Common myeloid progenitor, CD34-positive (primary cell): ENCODE results near the gene MYH6.
A peak's percentile ranks its signal among the peaks of the same experiment; 100 is the strongest.
"Not testable (repeated sequence)": the region's sequence is repeated elsewhere in the genome, so short reads cannot be mapped to it uniquely, and the experiment has no call there.

Experiments used
- CTCF ChIA-PET: fragments of 350-600 bp; sonication (Branson Sonifier 250); formaldehyde crosslinking; loops from one replicate; lab custom pipeline; 2021; ENCODE audit warnings: antibody characterized with exemption; lab: Charles Lee
- POLR2A ChIA-PET: fragments of 350-600 bp; sonication (Branson Sonifier 250); formaldehyde crosslinking; loops from one replicate; lab custom pipeline; 2021; ENCODE audit warnings: antibody characterized with exemption; lab: Charles Lee
- DNase-seq, 3 donors: peaks; one replicate each; pipeline versions ENCODE4 v3.0.0 to v3.0.0-alpha.2; 2013
- H3K27ac ChIP-seq, 2 experiments: 1 replicate in 1 of 2; 2 replicates in 1 of 2; pipeline ENCODE4 v1.7.0; 2013; ENCODE audit warnings: inconsistent platforms in 2 of 2, low read length in 2 of 2, mild to moderate bottlenecking in 2 of 2, low read depth in 1 of 2, moderate library complexity in 1 of 2; ENCODE audit not compliant: severe bottlenecking in 2 of 2, insufficient read depth in 1 of 2, poor library complexity in 1 of 2
- H3K27me3 ChIP-seq, 5 experiments: replicated peaks in 2 of 5; 1 replicate in 3 of 5; 2 replicates in 2 of 5; pipeline versions ENCODE4 v1.6.1 to v1.7.0; 2013; ENCODE audit warnings: low read length in 4 of 5, mild to moderate bottlenecking in 2 of 5, moderate library complexity in 2 of 5, inconsistent platforms in 1 of 5; ENCODE audit not compliant: insufficient read depth in 5 of 5, control insufficient read depth in 4 of 5
- H3K36me3 ChIP-seq, 4 experiments: 1 replicate in 2 of 4; 2 replicates in 2 of 4; pipeline versions ENCODE4 v1.6.1 to v1.7.0; 2013; ENCODE audit warnings: low read length in 3 of 4, control low read depth in 1 of 4, mild to moderate bottlenecking in 1 of 4; ENCODE audit not compliant: control insufficient read depth in 4 of 4, insufficient read depth in 4 of 4
- H3K4me1 ChIP-seq, 4 experiments: 1 replicate in 3 of 4; 2 replicates in 1 of 4; pipeline versions ENCODE4 v1.6.1 to v1.7.1; 2013; ENCODE audit warnings: low read length in 3 of 4, mild to moderate bottlenecking in 3 of 4, control low read depth in 1 of 4, inconsistent platforms in 1 of 4, moderate library complexity in 1 of 4; ENCODE audit not compliant: control insufficient read depth in 4 of 4, insufficient read depth in 4 of 4; ENCODE audit errors: control extremely low read depth in 1 of 4
- H3K4me3 ChIP-seq, 7 experiments: 1 replicate in 4 of 7; 2 replicates in 3 of 7; pipeline versions ENCODE4 v1.5.1 to v1.7.0; 2013; ENCODE audit warnings: mild to moderate bottlenecking in 7 of 7, low read length in 6 of 7, moderate library complexity in 6 of 7, inconsistent platforms in 2 of 7, low read depth in 2 of 7, control low read depth in 1 of 7; ENCODE audit not compliant: insufficient read depth in 4 of 7, control insufficient read depth in 1 of 7; ENCODE audit errors: extremely low read depth in 1 of 7
- H3K9me3 ChIP-seq, 5 experiments: 1 replicate in 4 of 5; 2 replicates in 1 of 5; pipeline versions ENCODE4 v1.6.1 to v1.7.1; 2013; ENCODE audit warnings: low read length in 4 of 5, mild to moderate bottlenecking in 2 of 5, inconsistent platforms in 1 of 5, low read depth in 1 of 5, moderate library complexity in 1 of 5; ENCODE audit not compliant: control insufficient read depth in 4 of 5, insufficient read depth in 2 of 5; ENCODE audit errors: control extremely low read depth in 1 of 5
- WGBS: methylation state at CpG from one replicate; pipeline ENCODE4 v1.1.5; 2013; ENCODE audit not compliant: insufficient coverage; 5-methylcytosine and 5-hydroxymethylcytosine counted together

The MYH6 gene

DNA sequence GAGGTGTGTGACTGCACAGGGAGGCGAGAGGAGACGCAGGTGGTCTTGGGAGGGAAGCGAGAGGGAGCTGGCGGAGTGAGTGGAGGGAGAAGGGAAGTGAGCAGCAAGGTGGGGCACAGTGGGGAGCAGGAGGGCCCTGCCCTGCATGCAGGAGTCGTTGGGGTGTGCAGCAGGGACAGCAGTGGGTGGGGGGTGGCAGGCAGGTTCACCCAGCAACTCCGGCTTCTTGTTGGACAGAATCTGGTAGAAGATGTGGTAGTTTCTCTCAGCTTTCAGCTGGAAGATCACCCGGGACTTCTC is 5.0 kb downstream of the MYH6 start:
- no peak for DNase-seq
- Histone ChIP-seq H3K27me3 (no peaks in the 10 kb centered on the region), H3K4me1 (no peaks in the 10 kb centered on the region), H3K36me3 (no peaks in the 10 kb centered on the region), H3K4me3 (no peak overlapping the region), H3K27ac (no peak overlapping the region), H3K9me3 (no peaks in the 10 kb centered on the region)
- ChIA-PET CTCF (no interaction called here), POLR2A (no interaction called here)
- WGBS: 65% methylated on average over 7 of the region's 7 CpGs

DNA sequence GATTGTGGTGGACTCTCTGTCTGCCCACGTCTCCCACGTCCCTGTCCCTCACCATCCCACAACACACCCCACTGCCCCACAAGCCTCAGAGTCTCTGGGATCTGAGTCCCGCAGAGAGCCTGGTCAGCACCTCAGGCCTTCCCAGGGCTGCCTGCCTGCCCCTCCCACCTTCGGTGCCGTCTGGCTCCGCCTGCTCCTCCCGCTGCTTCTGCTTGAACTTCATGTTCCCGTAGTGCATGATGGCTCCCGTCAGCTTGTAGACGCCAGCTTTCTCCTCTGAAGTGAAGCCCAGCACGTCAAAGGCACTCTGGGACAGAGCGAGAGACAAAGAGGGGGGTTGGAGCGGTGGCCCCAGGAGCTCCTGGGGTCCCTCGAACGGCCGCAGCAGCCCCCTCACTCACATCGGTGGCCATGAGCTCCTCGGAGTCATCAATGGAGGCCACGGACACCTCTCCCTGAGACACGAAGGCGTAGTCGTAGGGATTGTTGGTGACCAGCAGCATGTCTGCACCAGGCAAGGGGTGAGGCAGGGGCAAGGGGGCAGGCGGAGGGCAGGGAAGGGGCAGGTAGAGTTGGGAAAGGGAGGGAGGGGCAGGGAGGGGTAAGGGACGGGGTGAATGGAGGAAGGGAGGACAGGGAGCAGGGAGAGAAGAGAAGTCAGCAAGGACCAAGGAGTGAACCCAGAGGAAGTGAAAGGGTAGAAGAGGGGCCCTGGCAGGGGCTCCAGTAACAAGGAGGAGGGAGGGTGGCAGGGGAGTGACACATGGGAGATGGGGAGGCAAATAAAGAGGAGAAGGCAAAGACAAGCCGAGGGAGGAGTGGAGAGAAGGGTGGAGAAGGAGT is 5.6 kb downstream of the MYH6 start:
- no peak overlapping the region for H3K4me3 ChIP-seq
- ChIA-PET POLR2A (no interaction called here), CTCF (interaction anchor here (0.6 kb wide), 1 partner anchor 56 kb away, joined by 4 read pairs; no protein-coding TSS in a partner anchor)
- WGBS: 95% methylated on average over 22 of the region's 25 CpGs
- no peaks in the 10 kb centered on the region for H3K9me3 ChIP-seq
- DNase-seq: no peak
- H3K27me3 ChIP-seq: no peaks in the 10 kb centered on the region
- H3K36me3 ChIP-seq: no peaks in the 10 kb centered on the region
- no peaks in the 10 kb centered on the region for H3K4me1 ChIP-seq
- no peak overlapping the region for H3K27ac ChIP-seq

GRCh38 chr14:23401291-23401690 is 6.8 kb downstream of the MYH6 start:
- WGBS: 90% methylated on average over 4 of the region's 4 CpGs
- H3K27me3 ChIP-seq: peaks cover 0 to 3% (median 0%) of the 10 kb centered on the region in 5 experiments
- no peak overlapping the region for H3K27ac ChIP-seq
- POLR2A ChIA-PET: no interaction called here
- no peak overlapping the region for H3K4me3 ChIP-seq
- CTCF ChIA-PET: no interaction called here
- H3K4me1 ChIP-seq: no peaks in the 10 kb centered on the region
- DNase-seq: no peak
- H3K9me3 ChIP-seq: no peaks in the 10 kb centered on the region
- H3K36me3 ChIP-seq: no peaks in the 10 kb centered on the region

DNA sequence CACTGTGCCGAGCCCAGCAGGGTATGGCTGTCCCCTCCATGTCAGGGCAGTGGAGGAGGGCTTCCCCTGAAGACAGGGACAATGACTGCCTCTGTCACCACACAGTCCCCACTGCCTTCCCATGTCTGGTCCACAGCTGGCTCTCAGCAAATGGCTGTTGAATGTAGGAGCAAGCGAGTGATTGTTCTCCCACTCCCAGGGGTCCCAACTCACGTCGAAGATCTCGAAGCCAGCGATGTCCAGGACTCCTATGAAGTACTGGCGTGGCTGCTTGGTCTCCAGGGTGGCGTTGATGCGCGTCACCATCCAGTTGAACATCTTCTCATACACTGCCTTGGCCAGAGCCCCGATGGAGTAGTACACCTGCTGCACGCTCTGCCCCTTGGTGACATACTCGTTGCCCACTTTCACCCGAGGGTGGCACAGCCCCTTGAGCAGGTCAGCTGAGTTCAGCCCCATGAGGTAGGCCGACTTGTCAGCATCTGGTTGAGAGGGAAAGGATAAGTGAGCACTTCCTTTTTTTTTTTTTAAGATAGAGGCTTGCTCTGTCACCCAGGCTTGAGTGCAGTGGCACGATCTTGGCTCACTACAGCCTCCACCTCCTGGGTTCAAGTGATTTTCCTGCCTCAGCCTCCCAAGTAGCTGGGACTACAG is 7.5 kb downstream of the MYH6 start:
- CTCF ChIA-PET, H3K4me3 ChIP-seq, H3K27ac ChIP-seq, H3K4me1 ChIP-seq, H3K36me3 ChIP-seq, H3K27me3 ChIP-seq, POLR2A ChIA-PET, H3K9me3 ChIP-seq: not testable (repeated sequence)
- WGBS: 80% methylated on average over 16 of the region's 16 CpGs
- peak; percentile 2 to 23 (median 17) for DNase-seq

DNA sequence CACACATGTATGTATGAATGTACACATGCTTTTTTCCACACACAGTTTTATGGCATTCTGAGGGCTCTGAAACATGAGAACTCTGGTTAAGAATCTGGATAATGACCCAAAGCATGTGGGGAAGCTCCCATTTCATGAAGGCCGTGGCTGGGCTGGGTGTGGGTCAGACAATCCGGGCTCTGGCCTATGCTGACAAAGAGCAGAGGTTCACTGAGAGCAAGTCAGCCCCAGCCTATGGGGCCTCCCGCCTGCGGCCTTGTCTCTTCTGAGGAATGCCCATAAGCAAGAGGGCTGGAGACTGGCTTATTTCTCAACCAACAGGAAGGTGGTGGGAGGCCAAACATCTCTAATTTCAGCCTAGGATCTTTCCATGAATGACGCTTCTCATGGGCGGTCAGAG is 8.5 kb downstream of the MYH6 start:
- POLR2A ChIA-PET: no interaction called here
- no peaks in the 10 kb centered on the region for H3K4me1 ChIP-seq

GRCh38 chr14:23399136-23399535 is 8.9 kb downstream of the MYH6 start:
- Histone ChIP-seq H3K4me3 (no peak overlapping the region), H3K4me1 (no peaks in the 10 kb centered on the region), H3K27me3 (peaks cover 0 to 3% (median 0%) of the 10 kb centered on the region in 5 experiments), H3K27ac (no peak overlapping the region), H3K36me3 (no peaks in the 10 kb centered on the region), H3K9me3 (no peaks in the 10 kb centered on the region)
- no peak for DNase-seq
- WGBS: 100% methylated on average over 3 of the region's 3 CpGs
- CTCF ChIA-PET: interaction anchor here (1.0 kb wide), 1 partner anchor 19 kb away, joined by 3 read pairs; no protein-coding TSS in a partner anchor
- POLR2A ChIA-PET: no interaction called here

More for the DNA sequence above, 8.5 kb downstream of the MYH6 start:
- no peak overlapping the region for H3K27ac ChIP-seq
- no peaks in the 10 kb centered on the region for H3K9me3 ChIP-seq
- DNase-seq: no peak
- peaks cover 0 to 3% (median 0%) of the 10 kb centered on the region in 5 experiments for H3K27me3 ChIP-seq
- H3K4me3 ChIP-seq: no peak overlapping the region
- no peaks in the 10 kb centered on the region for H3K36me3 ChIP-seq
- CTCF ChIA-PET: no interaction called here
- 98% methylated on average over 4 of the region's 6 CpGs for WGBS

- DNase-seq: no peak
- WGBS: 97% methylated on average over 4 of the region's 4 CpGs
- CTCF ChIA-PET: interaction anchor here (1.0 kb wide), 1 partner anchor 18 kb away, joined by 3 read pairs; no protein-coding TSS in a partner anchor
- POLR2A ChIA-PET: no interaction called here
- no peak overlapping the region for H3K27ac ChIP-seq
- H3K4me1 ChIP-seq: no peaks in the 10 kb centered on the region
- H3K36me3 ChIP-seq: no peaks in the 10 kb centered on the region
- no peak overlapping the region for H3K4me3 ChIP-seq
- no peaks in the 10 kb centered on the region for H3K9me3 ChIP-seq
- peaks cover 0 to 3% (median 0%) of the 10 kb centered on the region in 5 experiments for H3K27me3 ChIP-seq
These were observed 9.7 kb downstream of the MYH6 start for GRCh38 chr14:23398348-23398747.
